Posterior cingulate gyrus (tissue), 11 donors: Measurements from ENCODE around the gene PLK5.

Source experiments
- DNase-seq, 10 donors: peaks; one replicate each; pipeline versions ENCODE4 v3.0.0 to v3.0.0-alpha.2; 2020 to 2021; ENCODE audit warnings: mixed read lengths in 3 of 10
- intact Hi-C: fragments of 100-400 bp; cut with DNase I; formaldehyde crosslinking; loops from one replicate; pipeline ENCODE4 v1.15.1; 2023

The PLK5 gene

DNA sequence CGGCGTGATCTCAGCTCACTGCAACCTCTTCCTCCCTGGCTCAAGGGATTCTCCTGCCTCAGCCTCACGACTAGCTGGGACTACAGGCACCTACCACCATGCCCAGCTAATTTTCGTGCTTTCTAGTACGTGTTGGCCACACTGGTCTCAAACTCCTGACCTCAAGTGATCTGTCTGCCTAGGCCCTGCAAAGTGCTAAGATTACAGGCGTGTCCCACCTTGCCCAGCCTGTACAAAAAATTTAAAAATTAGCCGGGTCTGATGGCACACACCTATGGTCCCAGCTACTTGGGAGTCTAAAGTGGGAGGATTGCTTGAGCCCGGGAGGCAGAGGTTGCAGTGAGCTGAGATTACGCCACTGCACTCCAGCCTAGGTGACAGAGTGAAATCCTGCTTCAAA lies 48.9 kb downstream of the PLK5 start:
- intact Hi-C loops = no loop called here
- no peak for DNase-seq

DNA sequence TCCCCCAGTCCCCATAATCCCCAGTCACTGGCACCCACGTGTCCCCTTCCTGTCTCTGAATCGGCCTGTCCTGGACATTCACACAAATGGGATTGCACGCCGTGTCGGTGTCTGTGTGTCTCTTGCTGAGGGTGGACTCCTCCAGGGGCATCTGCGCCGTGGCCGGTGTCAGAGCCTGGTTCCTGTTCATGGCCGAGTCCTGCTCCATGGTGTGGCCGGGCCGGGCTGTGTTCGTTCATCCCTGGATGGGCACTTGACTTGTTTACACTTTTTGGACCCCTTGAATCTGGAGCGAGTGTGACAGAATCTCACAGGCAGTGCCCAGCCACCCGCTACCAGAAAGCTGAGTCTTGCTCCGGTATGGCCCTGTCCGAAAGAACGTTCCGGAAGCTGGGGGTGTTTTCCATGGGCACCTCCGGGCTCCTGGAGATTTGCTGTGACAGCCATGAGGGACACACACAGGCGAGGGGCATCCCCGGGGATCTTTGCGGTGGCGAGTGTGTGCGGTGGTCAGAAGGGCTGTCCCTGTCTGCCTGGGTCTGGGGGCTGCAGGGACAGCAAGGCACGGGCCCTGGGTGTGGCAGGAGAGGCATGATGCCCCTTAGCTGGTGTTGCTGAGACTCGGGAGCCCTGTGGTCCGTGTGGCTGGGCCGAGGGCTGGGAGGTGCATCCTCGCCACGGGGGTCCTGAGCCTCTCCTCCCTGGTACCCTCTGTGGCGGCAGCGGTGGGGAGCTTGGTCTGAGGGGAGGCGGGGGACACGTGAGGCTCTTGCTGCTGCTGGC lies 50.7 kb downstream of the PLK5 start:
- intact Hi-C loops = no loop called here
- no peak for DNase-seq

DNA sequence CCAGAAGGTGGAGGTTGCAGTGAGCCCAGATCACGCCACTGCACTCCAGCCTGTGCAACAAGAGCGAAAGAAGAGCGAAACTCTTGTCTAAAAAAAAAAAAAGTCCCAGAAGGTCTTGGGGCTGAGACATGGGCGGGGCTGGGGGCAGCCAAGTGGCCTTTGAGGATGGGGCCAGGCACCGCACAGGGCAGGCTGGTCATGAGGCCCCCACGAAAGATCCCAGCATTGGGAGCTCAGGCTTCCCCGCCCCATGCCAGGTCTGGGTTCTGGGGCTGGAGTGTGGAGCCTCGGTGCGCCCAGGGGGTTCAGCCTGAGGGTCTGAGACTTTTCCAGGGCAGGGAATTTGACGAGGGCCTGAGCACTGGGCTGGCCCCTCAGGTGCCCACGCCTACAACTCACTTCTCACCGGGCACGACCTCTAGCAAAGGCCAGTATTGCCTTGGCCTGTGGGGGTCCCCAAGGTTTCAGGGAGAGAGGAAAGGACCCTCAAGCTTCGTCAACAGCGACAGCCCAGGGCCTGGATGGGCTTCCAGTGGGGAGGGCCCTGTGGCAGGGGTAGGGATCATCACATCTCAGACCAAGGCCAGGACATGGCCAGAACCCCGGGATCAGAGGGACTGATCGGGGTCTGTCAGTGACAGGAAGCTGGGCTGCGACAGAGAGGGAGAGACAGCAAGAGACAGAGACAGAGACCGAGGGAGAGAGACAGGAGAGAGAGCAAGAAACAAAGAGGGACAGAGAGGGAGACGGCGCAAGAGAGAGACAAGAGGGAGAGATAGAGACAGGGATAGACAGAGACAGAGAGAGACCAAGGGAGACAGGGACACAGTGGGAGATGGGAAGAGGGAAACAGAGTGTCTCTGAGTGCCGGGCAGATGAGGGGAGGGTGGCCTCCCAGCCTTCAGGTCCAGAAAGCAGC lies 51.7 kb downstream of the PLK5 start:
- DNase-seq = no peak
- intact Hi-C loops = no loop called here

DNA sequence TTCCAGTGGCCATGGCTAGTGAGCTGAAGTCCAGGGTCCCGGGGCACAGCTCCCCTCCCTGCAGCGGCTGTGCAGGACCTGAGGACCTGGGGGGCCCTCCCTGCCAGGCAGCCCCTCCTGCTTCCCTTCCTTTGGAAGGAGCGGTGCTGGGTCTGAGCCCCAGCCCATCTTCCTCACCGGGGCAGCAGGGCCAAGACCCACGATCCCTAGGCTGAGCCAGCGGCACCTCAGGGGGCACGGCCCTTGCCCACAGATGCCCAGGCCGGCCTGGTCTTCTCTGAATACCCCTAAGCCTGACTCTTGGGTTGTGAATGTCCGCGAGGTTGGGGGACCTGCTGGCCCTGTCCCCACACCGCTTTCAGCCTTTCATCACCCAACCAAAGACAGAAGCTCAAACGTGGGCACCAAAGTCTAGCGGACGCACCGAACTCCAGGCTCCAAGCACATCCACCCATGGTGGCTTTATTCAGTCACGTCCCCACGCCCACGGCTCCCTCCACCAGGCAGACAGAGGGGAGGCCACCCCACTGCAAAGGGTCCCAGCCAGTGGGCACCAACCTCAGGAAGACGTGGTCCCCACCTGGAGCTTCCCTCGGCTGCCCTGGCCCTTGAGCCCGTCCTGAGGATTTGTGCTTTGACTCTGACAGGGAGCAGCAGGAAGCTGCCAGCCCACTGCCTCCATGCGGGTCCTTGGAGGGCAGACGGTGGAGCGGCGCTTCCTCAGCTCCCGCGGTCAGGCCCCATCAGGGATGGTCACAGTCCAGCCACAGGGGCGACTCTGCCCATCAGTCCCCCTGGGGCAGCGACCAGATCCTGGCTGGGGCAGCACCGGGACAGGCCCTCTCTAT lies 52.6 kb downstream of the PLK5 start:
- intact Hi-C loops = no loop called here
- no peak for DNase-seq

DNA sequence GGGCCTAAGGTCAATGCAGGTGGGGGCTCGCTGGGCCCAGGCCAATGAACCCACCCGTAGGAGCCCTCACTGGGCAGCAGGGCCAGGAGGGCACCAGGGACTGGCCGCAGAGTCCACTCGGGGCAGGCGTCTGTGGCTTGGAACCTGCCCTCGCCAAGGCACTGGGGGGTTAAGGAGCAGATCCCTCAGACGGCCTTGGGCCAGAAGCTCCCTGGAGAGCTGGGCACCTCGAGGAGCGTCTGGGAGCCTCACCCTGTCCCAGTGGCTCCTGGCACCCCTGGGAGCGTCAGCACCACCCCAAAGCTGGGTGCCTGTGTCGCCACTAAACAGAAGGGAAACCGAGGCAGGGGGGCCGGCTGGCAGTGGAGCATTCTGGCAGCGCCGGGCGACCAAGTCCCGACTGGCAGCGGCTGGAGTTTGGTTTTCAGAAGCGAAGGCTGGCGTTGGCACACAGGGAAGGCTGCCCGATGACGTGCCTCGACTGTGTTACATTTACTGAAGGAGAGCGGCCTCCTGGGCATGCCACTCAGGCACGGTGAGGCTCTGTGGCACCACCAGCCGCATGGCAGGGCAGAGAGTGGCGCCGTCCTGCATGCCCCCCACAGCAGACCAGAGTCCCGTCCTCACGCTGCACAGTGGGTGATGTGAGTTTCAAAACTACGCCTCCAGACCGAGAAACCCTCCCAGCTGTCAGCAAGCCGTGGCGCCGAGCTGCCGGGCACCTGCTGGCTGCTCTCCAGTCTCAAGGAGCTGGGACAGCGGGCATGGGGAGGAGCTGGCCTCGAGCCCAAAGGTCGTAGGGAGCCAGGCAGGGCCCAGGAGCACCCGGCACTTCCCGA lies 53.4 kb downstream of the PLK5 start:
- peak in 3 of 10 donors; percentile 30 to 85 (median 82) for DNase-seq

DNA sequence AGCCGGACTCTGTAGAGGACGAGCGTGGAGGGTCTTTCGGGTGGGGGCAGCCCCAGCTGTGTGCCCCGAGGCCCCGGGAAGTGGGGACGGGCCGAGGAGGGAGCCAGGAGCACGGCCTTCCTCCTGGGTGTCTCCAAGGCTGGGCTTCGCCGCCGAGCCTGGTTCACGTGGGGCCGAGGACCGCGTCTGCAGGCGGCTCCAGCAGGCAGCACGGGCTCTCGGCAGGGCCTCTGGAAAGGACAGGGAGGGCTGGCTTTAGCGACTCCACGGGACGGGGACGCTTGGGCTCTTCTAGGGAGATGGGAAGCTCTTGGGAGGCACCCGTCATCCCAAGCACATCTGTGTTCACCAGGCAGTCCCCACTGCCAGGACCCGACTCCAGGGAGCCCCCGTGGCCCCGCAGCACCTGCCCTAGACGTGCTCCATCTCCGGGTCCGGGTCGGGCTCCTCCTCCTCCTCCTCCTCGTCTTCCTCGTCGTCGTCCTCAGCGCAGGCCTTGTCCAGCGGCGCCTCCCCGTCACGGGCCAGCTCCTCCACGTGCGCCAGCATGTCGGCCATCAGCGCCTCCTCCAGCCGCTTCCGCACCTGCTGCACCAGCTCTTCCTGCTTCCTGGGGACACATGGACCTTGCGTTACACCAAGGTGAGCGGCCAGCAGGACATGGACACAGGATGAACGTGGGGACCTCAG lies 54.2 kb downstream of the PLK5 start:
- intact Hi-C loops = no loop called here

More for the DNA sequence above, 53.4 kb downstream of the PLK5 start:
- intact Hi-C loops = no loop called here

DNA sequence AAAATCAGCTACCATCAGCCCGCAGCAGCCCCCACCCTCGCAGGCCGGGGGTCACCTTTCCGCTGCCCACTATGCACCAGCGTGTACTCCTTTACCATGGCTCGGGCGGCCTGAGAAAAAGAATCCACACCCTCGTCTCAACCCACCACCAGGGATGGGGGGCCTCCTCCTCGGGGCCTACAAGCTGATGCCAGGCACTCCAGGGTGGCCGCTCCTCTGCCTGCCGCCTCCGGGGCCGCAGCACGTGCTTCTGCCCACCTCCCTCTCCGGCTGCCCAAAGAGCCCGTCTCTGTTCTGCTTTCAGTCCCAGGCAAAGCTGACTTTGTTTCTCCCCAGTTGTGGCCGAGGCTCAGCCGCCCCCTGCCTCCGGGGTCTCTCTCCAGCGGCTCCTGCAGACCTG lies 55.3 kb downstream of the PLK5 start:
- intact Hi-C loops = no loop called here
- no peak for DNase-seq

More for the DNA sequence above, 54.2 kb downstream of the PLK5 start:
- DNase-seq = peak in 1 of 10 donors; percentile 79

DNA sequence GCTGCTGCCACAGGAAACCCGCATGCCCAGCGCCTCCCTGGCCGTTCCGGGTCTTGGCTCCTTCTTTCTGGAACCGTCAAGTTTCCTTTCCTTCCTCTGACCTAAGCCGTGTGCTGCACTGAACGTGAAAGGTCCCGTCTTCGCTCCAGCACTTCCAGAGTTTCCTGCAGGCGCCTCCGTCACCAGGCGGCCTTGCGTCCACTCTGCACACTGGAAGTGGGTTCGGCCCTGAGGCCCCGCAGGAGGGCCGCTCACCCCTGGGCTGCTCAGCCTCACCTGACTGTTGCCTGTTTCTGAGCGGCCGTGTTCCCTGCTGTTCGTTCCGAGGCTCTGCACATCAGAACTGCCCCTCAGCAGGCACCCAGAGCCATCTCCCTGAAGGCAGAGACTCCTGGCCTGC lies 56.5 kb downstream of the PLK5 start:
- intact Hi-C loops = no loop called here

DNA sequence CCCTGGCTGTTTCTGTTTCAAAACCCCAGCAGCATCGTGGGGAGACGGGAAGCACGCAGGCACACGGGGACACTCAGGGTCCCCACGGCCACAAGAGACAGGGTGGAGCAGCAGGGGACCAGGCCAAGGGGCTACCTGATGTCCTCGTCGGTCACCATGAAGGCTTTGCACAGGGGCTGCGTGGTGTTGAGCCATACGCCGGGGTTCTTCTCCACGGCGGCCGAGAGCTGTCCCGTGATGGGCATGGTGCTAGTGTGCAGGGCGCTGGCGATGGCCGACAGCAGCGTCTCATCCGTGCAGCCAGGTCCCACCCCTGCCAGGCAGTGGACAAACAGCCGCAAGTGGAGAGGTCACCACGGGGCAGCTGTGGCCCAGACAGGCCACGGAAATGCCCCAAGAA lies 57.1 kb downstream of the PLK5 start:
- intact Hi-C loops = no loop called here
- no peak for DNase-seq

More for the DNA sequence above, 56.5 kb downstream of the PLK5 start:
- no peak for DNase-seq

DNA sequence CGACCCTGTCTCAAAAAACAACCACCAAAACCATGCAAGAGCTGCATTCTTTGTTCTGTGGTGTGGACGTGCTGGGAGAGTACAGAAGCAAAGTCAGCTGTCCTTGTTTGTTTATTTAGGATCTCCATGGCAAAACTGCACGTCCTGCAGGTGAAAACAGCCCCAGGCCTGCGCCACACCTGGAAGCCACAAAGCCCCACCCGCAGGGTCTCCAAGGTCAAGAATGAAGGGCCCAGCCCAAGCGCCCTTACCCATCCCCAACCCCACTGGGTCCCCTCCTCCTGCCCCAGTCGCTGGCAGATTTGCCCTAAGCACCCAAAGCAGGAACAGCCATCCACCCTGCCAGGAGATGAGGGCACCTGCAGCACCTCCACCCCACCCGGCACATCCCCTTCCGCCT lies 58.3 kb downstream of the PLK5 start:
- intact Hi-C loops = no loop called here
- DNase-seq = no peak

DNA sequence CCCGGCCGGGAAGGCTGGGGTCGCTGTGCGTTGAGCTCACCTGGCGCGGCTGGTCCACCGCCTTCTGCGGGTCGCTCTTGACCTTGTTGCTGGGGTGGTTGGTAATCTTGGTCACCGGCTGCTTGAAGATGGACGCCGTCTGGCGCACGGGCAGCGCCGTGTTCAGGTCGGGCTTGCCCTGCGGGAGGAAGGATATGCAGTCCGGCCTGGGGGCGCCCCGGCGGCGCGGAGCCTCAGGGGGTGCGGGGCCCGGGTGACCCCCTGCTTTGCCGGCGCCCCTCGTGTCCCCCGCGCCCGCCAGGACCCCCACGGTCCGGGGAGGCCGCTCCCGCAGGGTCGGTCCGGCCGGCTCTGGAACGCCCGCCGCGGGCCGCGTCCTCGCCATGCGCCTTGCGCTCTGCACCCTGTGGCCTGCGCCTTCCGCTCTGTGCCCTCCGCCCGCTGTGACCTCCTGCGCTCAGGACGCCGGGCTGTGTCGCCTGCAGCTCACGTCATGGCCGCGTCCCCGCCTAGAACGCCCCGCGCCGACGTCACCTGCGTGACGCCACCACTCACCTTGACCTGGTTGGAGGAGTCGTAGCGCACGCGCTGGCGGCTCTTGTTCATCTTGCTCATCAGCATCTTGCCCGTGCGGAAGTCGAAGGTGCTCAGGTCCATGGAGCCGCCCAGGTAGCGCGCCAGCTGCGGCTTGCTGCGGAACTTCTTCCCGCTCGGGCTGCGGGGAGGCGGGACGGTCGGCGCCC lies 60.8 kb downstream of the PLK5 start:
- intact Hi-C loops = no loop called here
- peak in 2 of 10 donors; percentile 71 to 86 for DNase-seq

DNA sequence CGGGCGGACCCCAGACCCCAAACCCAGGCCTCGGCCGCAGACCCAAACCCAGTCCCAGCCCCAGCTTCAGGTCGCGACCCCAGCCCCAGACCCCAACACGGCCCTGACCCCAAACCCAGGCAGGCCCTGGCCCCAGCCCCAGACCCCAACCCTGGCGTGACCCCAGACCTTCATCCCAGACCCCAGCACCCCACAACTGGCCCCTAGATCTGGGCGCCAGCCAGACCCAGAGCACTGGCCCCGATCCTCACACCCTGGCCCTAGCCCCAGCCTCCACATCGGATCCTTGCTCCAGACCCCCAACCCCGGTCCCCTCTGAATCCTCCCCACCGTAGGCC lies 61.3 kb downstream of the PLK5 start:
- intact Hi-C loops = no loop called here

More for the DNA sequence above, 61.3 kb downstream of the PLK5 start:
- DNase-seq = no peak
